ENCODE results near the gene BMP7.

DNA sequence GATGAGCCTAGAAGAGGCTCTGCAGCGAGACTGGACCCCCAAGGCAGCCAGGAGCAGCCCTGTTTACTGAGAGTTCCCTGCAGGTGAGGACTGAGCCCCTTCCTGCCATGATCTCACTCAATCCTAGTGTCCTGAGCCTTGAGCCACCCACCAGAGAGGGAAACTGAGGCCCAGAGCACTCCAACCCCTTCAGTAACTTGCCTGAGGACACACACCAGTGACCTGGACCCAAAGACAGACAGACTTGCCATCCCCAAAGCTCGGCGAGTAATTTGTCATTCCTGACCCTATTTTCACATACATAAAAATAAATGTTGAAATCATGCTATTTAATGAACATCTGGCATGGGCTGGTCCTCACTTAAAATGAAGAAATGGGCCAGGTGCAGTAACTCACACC, 16.7 kb downstream of the BMP7 start:
- TF ChIP-seq, protein P1, sequence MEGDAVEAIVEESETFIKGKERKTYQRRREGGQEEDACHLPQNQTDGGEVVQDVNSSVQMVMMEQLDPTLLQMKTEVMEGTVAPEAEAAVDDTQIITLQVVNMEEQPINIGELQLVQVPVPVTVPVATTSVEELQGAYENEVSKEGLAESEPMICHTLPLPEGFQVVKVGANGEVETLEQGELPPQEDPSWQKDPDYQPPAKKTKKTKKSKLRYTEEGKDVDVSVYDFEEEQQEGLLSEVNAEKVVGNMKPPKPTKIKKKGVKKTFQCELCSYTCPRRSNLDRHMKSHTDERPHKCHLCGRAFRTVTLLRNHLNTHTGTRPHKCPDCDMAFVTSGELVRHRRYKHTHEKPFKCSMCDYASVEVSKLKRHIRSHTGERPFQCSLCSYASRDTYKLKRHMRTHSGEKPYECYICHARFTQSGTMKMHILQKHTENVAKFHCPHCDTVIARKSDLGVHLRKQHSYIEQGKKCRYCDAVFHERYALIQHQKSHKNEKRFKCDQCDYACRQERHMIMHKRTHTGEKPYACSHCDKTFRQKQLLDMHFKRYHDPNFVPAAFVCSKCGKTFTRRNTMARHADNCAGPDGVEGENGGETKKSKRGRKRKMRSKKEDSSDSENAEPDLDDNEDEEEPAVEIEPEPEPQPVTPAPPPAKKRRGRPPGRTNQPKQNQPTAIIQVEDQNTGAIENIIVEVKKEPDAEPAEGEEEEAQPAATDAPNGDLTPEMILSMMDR (IDR thresholded peaks at IDR 0.05) = no peak
- TF ChIP-seq EP300 (IDR thresholded peaks at IDR 0.05) (no peak), POLR2A (IDR thresholded peaks at IDR 0.05; ENCODE audit: low read depth) (no peak)
